ENCODE measurements around the gene SEZ6L2. TPM values are rescaled to one million over a fixed set of nuclear protein-coding genes. Genes with fewer than 3 reads are reported as not detected.

SEZ6L2 gene
- total and polyA plus RNA-seq, 5 donors from 2014 or later, result not detected

DNA sequence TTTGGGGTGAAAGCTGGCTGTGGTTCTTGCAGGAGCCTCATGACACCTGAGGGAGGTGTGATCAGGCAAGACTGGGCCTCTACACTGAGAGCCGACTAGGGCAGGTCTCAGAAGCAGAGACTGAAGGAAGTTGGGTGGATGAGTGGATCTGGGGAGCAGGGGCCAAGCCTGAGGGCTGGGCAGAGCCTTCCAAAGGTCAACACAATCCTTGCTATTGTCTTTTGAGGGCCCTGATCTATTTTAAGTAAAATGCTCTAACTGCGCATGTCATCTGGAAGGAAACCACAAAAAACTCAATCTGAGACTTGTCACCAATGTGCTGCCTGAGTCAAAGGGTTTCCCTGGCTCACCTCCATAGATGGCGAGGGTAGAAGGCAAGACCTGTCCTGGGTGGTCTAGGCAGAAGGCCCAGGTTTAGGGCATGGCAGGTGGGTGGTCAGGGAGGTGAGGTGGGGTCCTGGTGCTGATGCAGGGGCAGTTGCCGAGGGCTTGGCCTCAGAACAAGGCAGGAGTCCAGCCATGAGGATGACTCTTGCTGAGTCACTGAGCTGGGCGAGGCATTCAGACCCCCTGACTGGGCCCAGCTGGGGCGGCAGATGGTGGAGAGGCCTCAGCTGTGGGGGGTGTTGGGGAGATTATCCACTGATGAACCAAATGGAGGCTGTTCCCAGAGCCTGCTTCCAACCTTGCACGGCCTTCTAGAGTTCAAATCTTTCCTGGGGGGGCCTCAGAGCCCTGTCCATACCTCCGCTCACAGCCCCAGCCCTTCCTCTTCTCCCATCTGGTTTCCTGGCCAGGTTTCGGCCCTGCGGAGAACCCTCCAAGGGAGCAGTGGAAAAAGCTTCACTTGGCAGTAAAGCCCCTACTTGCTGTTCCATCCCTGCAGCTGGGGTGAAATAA, 74.0 kb downstream of the SEZ6L2 start:
- Histone ChIP-seq H3K27ac (ENCODE audit: insufficient read depth, low read length, poor library complexity, severe bottlenecking) (peak overlapping the region; percentile 63), H3K36me3 (ENCODE audit: control insufficient read depth, insufficient read depth, low read length) (peaks cover 7% of the 10 kb centered on the region), H3K27me3 (ENCODE audit: control insufficient read depth, insufficient read depth, low read length) (no peaks in the 10 kb centered on the region), H3K4me3 (ENCODE audit: low read depth, low read length) (peak overlapping the region; percentile 37), H3K9me3 (ENCODE audit: control insufficient read depth in 2 of 2, low read length in 2 of 2) (no peaks in the 10 kb centered on the region), H3K4me1 (ENCODE audit: control insufficient read depth, insufficient read depth, low read length, poor library complexity, severe bottlenecking) (peaks cover 84% of the 10 kb centered on the region)
- H3K4me1 Mint-ChIP-seq, result peaks cover 6 to 92% (median 39%) of the 10 kb centered on the region in 4 donors
- ATAC-seq (ENCODE audit: low read depth in 2 of 2) (peak; percentile 17 to 22), DNase-seq (peak in 1 of 3 donors; percentile 68)
- H3K9me3 Mint-ChIP-seq, result no peaks in the 10 kb centered on the region
- no peaks in the 10 kb centered on the region for H3K27me3 Mint-ChIP-seq
- H3K36me3 Mint-ChIP-seq, result peaks cover 3% of the 10 kb centered on the region
- H3K27ac Mint-ChIP-seq, result peak overlapping the region; percentile 89 to 97 (median 95)
- peak overlapping the region; percentile 75 to 90 (median 86) for H3K4me3 Mint-ChIP-seq

DNA sequence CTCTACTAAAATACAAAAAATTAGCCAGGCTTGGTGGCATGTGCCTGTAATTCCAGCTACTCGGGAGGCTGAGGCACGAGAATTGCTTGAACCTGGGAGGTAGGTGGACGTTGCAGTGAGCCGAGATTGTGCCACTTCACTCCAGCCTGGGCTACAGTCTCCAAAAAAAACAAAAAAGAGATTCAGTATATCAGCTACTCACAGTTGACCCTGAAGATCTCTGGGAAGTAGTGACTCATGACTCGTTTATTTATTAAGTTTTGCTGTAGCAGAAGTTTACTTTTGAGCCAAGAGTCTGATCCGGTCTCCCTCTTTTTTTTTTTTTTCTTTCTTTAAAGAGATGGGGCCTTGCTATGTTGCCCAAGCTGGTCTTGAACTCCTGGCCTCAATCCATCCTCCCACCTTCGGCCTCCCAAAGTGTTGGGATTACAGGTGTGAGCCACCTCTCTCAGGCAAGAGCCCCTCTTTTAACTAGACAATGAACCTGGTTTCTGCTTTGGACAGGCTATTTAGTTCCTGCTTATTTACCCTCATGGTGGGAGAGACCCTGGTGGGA, 74.7 kb downstream of the SEZ6L2 start:
- H3K27me3 Mint-ChIP-seq, result no peaks in the 10 kb centered on the region
- ATAC-seq (ENCODE audit: low read depth in 2 of 2) (no peak), DNase-seq (no peak)
- H3K27ac Mint-ChIP-seq, result peak overlapping the region; percentile 89 to 97 (median 95)
- H3K36me3 Mint-ChIP-seq, result no peaks in the 10 kb centered on the region
- Histone ChIP-seq H3K27me3 (ENCODE audit: control insufficient read depth, insufficient read depth, low read length) (no peaks in the 10 kb centered on the region), H3K9me3 (ENCODE audit: control insufficient read depth in 2 of 2, low read length in 2 of 2) (no peaks in the 10 kb centered on the region), H3K4me1 (ENCODE audit: control insufficient read depth, insufficient read depth, low read length, poor library complexity, severe bottlenecking) (peaks cover 87% of the 10 kb centered on the region), H3K4me3 (ENCODE audit: low read depth, low read length) (peak overlapping the region; percentile 5), H3K27ac (ENCODE audit: insufficient read depth, low read length, poor library complexity, severe bottlenecking) (no peak overlapping the region), H3K36me3 (ENCODE audit: control insufficient read depth, insufficient read depth, low read length) (no peaks in the 10 kb centered on the region)
- peak overlapping the region; percentile 75 to 90 (median 86) for H3K4me3 Mint-ChIP-seq
- peaks cover 6 to 93% (median 43%) of the 10 kb centered on the region in 4 donors for H3K4me1 Mint-ChIP-seq
- H3K9me3 Mint-ChIP-seq, result no peaks in the 10 kb centered on the region

DNA sequence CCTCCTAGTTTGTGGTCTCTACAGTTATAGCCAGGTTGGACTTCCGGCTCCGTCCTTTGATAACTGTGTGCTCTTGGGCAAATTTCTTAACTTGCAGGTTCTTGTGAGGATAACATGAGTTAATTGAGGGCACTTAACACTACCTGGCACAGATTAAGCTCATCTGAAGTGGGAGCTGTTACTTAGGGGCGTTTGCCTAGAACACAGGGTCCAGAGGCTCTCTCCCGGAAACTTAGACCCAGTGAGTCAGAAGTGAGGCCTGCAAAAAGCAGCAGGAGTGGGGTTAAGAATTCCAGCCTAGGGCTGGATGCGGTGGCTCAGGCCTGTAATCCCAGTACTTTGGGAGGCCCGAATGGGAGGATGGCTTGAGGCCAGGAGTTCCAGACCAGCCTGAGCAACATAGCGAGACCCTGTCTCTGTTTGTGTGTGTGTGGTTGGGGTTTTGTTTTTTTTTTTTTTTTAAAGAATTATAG, 77.7 kb downstream of the SEZ6L2 start:
- DNase-seq (no peak), ATAC-seq (ENCODE audit: low read depth in 2 of 2) (no peak)
- peak overlapping the region; percentile 95 for H3K4me3 ChIP-seq (ENCODE audit: low read depth, low read length)
- peaks cover 6% of the 10 kb centered on the region for H3K36me3 Mint-ChIP-seq
- H3K4me1 Mint-ChIP-seq, result peaks cover 0 to 97% (median 43%) of the 10 kb centered on the region in 4 donors
- no peaks in the 10 kb centered on the region for H3K9me3 ChIP-seq (ENCODE audit: control insufficient read depth in 2 of 2, low read length in 2 of 2)
- H3K27me3 Mint-ChIP-seq, result no peaks in the 10 kb centered on the region
- H3K4me3 Mint-ChIP-seq, result peak overlapping the region; percentile 94 to 99 (median 95)
- peak overlapping the region; percentile 87 for H3K27ac ChIP-seq (ENCODE audit: insufficient read depth, low read length, poor library complexity, severe bottlenecking)
- peak overlapping the region; percentile 83 to 97 (median 95) for H3K27ac Mint-ChIP-seq
- peaks cover 91% of the 10 kb centered on the region for H3K4me1 ChIP-seq (ENCODE audit: control insufficient read depth, insufficient read depth, low read length, poor library complexity, severe bottlenecking)
- H3K36me3 ChIP-seq (ENCODE audit: control insufficient read depth, insufficient read depth, low read length), result peaks cover 10% of the 10 kb centered on the region
- no peaks in the 10 kb centered on the region for H3K9me3 Mint-ChIP-seq
- H3K27me3 ChIP-seq (ENCODE audit: control insufficient read depth, insufficient read depth, low read length), result no peaks in the 10 kb centered on the region

Other genes starting within 250 kb of the SEZ6L2 start
- 149 TPM for gene SPN, start 236.3 kb downstream of the SEZ6L2 start, total RNA-seq
- gene SPN, start 236.3 kb downstream of the SEZ6L2 start, polyA plus RNA-seq, result 100 to 1,000 TPM; 103 to 135 (median 126) TPM
- 2.4 TPM for gene QPRT, start 220.4 kb downstream of the SEZ6L2 start, total RNA-seq
- gene QPRT, start 220.4 kb downstream of the SEZ6L2 start, polyA plus RNA-seq, result 1 to 10 TPM in 1 of 4 donors, under 1 TPM in 3; 0.53 to 2.1 (median 0.69) TPM
- gene C16orf54, start 153.6 kb downstream of the SEZ6L2 start, total RNA-seq, result 89.4 TPM
- gene C16orf54, start 153.6 kb downstream of the SEZ6L2 start, polyA plus RNA-seq, result 10 to 100 TPM; 31.4 to 84.9 (median 57.2) TPM
- not detected for gene ZG16, start 121.3 kb downstream of the SEZ6L2 start, total RNA-seq
- not detected for gene ZG16, start 121.3 kb downstream of the SEZ6L2 start, polyA plus RNA-seq
- gene KIF22, start 108.8 kb downstream of the SEZ6L2 start, total RNA-seq, result 89.1 TPM
- 10 to 100 TPM; 49.4 to 65.1 (median 56.1) TPM for gene KIF22, start 108.8 kb downstream of the SEZ6L2 start, polyA plus RNA-seq
- gene MAZ, start 93.0 kb downstream of the SEZ6L2 start, total RNA-seq, result 224 TPM
- 10 to 100 TPM; 36.9 to 62.2 (median 44.5) TPM for gene MAZ, start 93.0 kb downstream of the SEZ6L2 start, polyA plus RNA-seq
- 1.9 TPM for gene PRRT2, start 87.4 kb downstream of the SEZ6L2 start, total RNA-seq
- gene PRRT2, start 87.4 kb downstream of the SEZ6L2 start, polyA plus RNA-seq, result under 1 TPM in 2 of 4 donors, not detected in 2; 0.06 to 0.17 TPM
- gene PAGR1, start 83.4 kb downstream of the SEZ6L2 start, total RNA-seq, result 15.6 TPM
- gene PAGR1, start 83.4 kb downstream of the SEZ6L2 start, polyA plus RNA-seq, result 10 to 100 TPM; 41.0 to 48.8 (median 45.5) TPM
- gene MVP, start 79.1 kb downstream of the SEZ6L2 start, total RNA-seq, result 163 TPM
- gene MVP, start 79.1 kb downstream of the SEZ6L2 start, polyA plus RNA-seq, result 100 to 1,000 TPM; 116 to 157 (median 133) TPM
- 47.7 TPM for gene CDIPT, start 36.3 kb downstream of the SEZ6L2 start, total RNA-seq
- 100 to 1,000 TPM; 100 to 122 (median 108) TPM for gene CDIPT, start 36.3 kb downstream of the SEZ6L2 start, polyA plus RNA-seq
- gene ASPHD1, start 938 bp upstream of the SEZ6L2 start, total RNA-seq, result not detected
- not detected for gene ASPHD1, start 938 bp upstream of the SEZ6L2 start, polyA plus RNA-seq
- gene KCTD13, start 26.7 kb upstream of the SEZ6L2 start, total RNA-seq, result 52.3 TPM
- 10 to 100 TPM in 2 of 4 donors, 1 to 10 TPM in 2; 7.0 to 12.8 (median 9.9) TPM for gene KCTD13, start 26.7 kb upstream of the SEZ6L2 start, polyA plus RNA-seq
- gene TMEM219, start 62.5 kb upstream of the SEZ6L2 start, total RNA-seq, result 76.7 TPM
- 100 to 1,000 TPM; 193 to 261 (median 221) TPM for gene TMEM219, start 62.5 kb upstream of the SEZ6L2 start, polyA plus RNA-seq
- gene TAOK2, start 74.3 kb upstream of the SEZ6L2 start, total RNA-seq, result 30.0 TPM
- 1 to 10 TPM; 2.1 to 3.5 (median 2.9) TPM for gene TAOK2, start 74.3 kb upstream of the SEZ6L2 start, polyA plus RNA-seq
- 12.4 TPM for gene HIRIP3, start 96.1 kb upstream of the SEZ6L2 start, total RNA-seq
- gene HIRIP3, start 96.1 kb upstream of the SEZ6L2 start, polyA plus RNA-seq, result 10 to 100 TPM; 13.9 to 19.9 (median 16.2) TPM
- 105 TPM for gene INO80E, start 96.7 kb upstream of the SEZ6L2 start, total RNA-seq
- gene INO80E, start 96.7 kb upstream of the SEZ6L2 start, polyA plus RNA-seq, result 1 to 10 TPM; 5.0 to 8.9 (median 6.0) TPM
- gene DOC2A, start 111.5 kb upstream of the SEZ6L2 start, total RNA-seq, result not detected
- gene DOC2A, start 111.5 kb upstream of the SEZ6L2 start, polyA plus RNA-seq, result not detected
- gene C16orf92, start 123.6 kb upstream of the SEZ6L2 start, total RNA-seq, result not detected
- not detected for gene C16orf92, start 123.6 kb upstream of the SEZ6L2 start, polyA plus RNA-seq
- not detected for gene TLCD3B, start 131.7 kb upstream of the SEZ6L2 start, total RNA-seq
- not detected for gene TLCD3B, start 131.7 kb upstream of the SEZ6L2 start, polyA plus RNA-seq
- 430 TPM for gene ALDOA, start 166.2 kb upstream of the SEZ6L2 start, total RNA-seq
- 1,000 to 10,000 TPM; 1,129 to 1,243 (median 1,151) TPM for gene ALDOA, start 166.2 kb upstream of the SEZ6L2 start, polyA plus RNA-seq
- gene PPP4C, start 176.4 kb upstream of the SEZ6L2 start, total RNA-seq, result 97.0 TPM
- gene PPP4C, start 176.4 kb upstream of the SEZ6L2 start, polyA plus RNA-seq, result 100 to 1,000 TPM; 232 to 289 (median 262) TPM
- gene TBX6, start 192.4 kb upstream of the SEZ6L2 start, total RNA-seq, result 0.42 TPM
- under 1 TPM in 1 of 4 donors, not detected in 3; 0.29 TPM for gene TBX6, start 192.4 kb upstream of the SEZ6L2 start, polyA plus RNA-seq
- gene YPEL3, start 196.7 kb upstream of the SEZ6L2 start, total RNA-seq, result 121 TPM
- gene YPEL3, start 196.7 kb upstream of the SEZ6L2 start, polyA plus RNA-seq, result 100 to 1,000 TPM; 245 to 319 (median 297) TPM
- gene GDPD3, start 214.0 kb upstream of the SEZ6L2 start, total RNA-seq, result 26.7 TPM
- under 1 TPM in 2 of 4 donors, not detected in 2; 0.13 to 0.28 TPM for gene GDPD3, start 214.0 kb upstream of the SEZ6L2 start, polyA plus RNA-seq
- 71.4 TPM for gene MAPK3, start 223.7 kb upstream of the SEZ6L2 start, total RNA-seq
- 10 to 100 TPM in 1 of 4 donors, 1 to 10 TPM in 3; 7.3 to 12.6 (median 9.1) TPM for gene MAPK3, start 223.7 kb upstream of the SEZ6L2 start, polyA plus RNA-seq

All from CD4-positive, CD25-positive, alpha-beta regulatory T cell (primary cell).